ENCODE measurements around the gene GALNTL6.

GALNTL6 gene

GRCh38 chr4:173009129-173009823 is 1196.1 kb downstream of the GALNTL6 start:
- no peak for TF ChIP-seq CTCF (IDR thresholded peaks at IDR 0.05; ENCODE audit: control insufficient read depth, insufficient read depth, low read depth, low read length, missing control alignments)
- H3K4me3 ChIP-seq (ENCODE audit: control insufficient read depth, low read depth, low read length), result no peak overlapping the region
- no peak for DNase-seq (ENCODE audit: low read depth)

GRCh38 chr4:173012608-173013007 is 1199.4 kb downstream of the GALNTL6 start:
- DNase-seq (ENCODE audit: low read depth), result no peak
- no peak overlapping the region for H3K4me3 ChIP-seq (ENCODE audit: control insufficient read depth, low read depth, low read length)
- TF ChIP-seq CTCF (IDR thresholded peaks at IDR 0.05; ENCODE audit: control insufficient read depth, insufficient read depth, low read depth, low read length, missing control alignments), result no peak

- no peak overlapping the region for H3K4me3 ChIP-seq (ENCODE audit: control insufficient read depth, low read depth, low read length)
- peak; percentile 62 for TF ChIP-seq CTCF (IDR thresholded peaks at IDR 0.05; ENCODE audit: control insufficient read depth, insufficient read depth, low read depth, low read length, missing control alignments)
- DNase-seq (ENCODE audit: low read depth), result no peak
Measured at GRCh38 chr4:173013232-173013930, 1200.2 kb downstream of the GALNTL6 start.

GRCh38 chr4:173014113-173014558 is 1200.9 kb downstream of the GALNTL6 start:
- peak; percentile 24 for TF ChIP-seq CTCF (IDR thresholded peaks at IDR 0.05; ENCODE audit: control insufficient read depth, insufficient read depth, low read depth, low read length, missing control alignments)
- no peak overlapping the region for H3K4me3 ChIP-seq (ENCODE audit: control insufficient read depth, low read depth, low read length)
- DNase-seq (ENCODE audit: low read depth), result no peak

DNA sequence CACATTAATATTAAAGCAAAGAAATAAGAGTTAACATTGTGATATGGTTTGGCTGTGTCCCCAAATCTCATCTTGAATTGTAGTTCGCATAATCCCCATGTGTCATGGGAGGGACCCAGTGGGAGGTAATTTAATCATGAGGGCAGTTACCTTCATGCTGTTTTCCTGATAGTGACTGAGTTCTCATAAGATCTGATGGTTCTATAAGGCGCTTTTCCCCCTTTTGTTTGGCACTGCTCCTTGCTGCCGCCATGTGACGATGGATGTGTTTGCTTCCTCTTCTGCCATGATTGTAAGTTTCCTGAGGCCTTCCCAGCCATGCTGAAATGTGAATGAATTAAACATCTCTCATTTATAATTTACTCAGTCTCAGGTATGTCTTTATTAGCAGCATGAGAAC is 1201.6 kb downstream of the GALNTL6 start:
- H3K4me3 ChIP-seq (ENCODE audit: control insufficient read depth, low read depth, low read length), result no peak overlapping the region
- TF ChIP-seq CTCF (IDR thresholded peaks at IDR 0.05; ENCODE audit: control insufficient read depth, insufficient read depth, low read depth, low read length, missing control alignments), result no peak
- no peak for DNase-seq (ENCODE audit: low read depth)

GRCh38 chr4:173017802-173018201 is 1204.6 kb downstream of the GALNTL6 start:
- H3K4me3 ChIP-seq (ENCODE audit: control insufficient read depth, low read depth, low read length), result no peak overlapping the region
- no peak for TF ChIP-seq CTCF (IDR thresholded peaks at IDR 0.05; ENCODE audit: control insufficient read depth, insufficient read depth, low read depth, low read length, missing control alignments)
- DNase-seq (ENCODE audit: low read depth), result no peak
